A549 (cell line): ENCODE data around the gene XPNPEP2. TPM values are rescaled to one million over a fixed set of nuclear protein-coding genes. Genes with fewer than 3 reads are reported as not detected.

ENCODE experiments used
- ATAC-seq, 2 experiments: fragments of 200-7000 bp in 1 of 2; fragments of >200 bp in 1 of 2; cut with Nextera tagmentation in 1 of 2; cut with Tn5 transposase in 1 of 2; 3 replicates each; pipeline versions ENCODE4 v1.8.0 to v1.9.1; 2018 to 2020; ENCODE audit warnings: mild to moderate bottlenecking in 1 of 2, moderate library complexity in 1 of 2
- CTCF ChIA-PET: fragments of 300-600 bp; sonication (Branson Sonifier 250); formaldehyde crosslinking; extraction: SDS; loops from one replicate; lab custom pipeline; 2021; ENCODE audit warnings: antibody characterized with exemption, inconsistent platforms; lab: Yijun Ruan, JAX
- POLR2A ChIA-PET: fragments of 350-600 bp; formaldehyde crosslinking; extraction: SDS; loops from one replicate; lab custom pipeline; 2021; ENCODE audit warnings: antibody characterized with exemption, inconsistent platforms; lab: Yijun Ruan, JAX
- DNase-seq, 2 experiments: peaks; one replicate each; pipeline versions ENCODE4 v3.0.0 to v3.0.0-alpha.2; 2011 to 2016; ENCODE audit warnings: low read depth in 1 of 2, low spot score in 1 of 2
- FAIRE-seq: peaks from 2 replicates; lab custom pipeline; 2011; peaks lifted over from hg19 to GRCh38; lab: Jason Lieb, UNC
- H3K27ac ChIP-seq, 2 experiments: fragments of >200 bp; sonication (Bioruptor Twin); formaldehyde crosslinking; 3 replicates each; pipeline ENCODE4 v1.5.1; 2016 to 2017
- H3K4me1 ChIP-seq: fragments of >200 bp; sonication (Bioruptor Twin); formaldehyde crosslinking; 3 replicates; pipeline ENCODE4 v1.6.1; 2016
- H3K4me2 ChIP-seq: fragments of >200 bp; sonication (Bioruptor Twin); formaldehyde crosslinking; 3 replicates; pipeline ENCODE4 v1.6.1; 2016
- H3K4me3 ChIP-seq: fragments of >200 bp; sonication (Bioruptor Twin); formaldehyde crosslinking; 3 replicates; pipeline ENCODE4 v1.5.1; 2016
- H3K9me3 ChIP-seq: fragments of >200 bp; sonication (Bioruptor Twin); formaldehyde crosslinking; 3 replicates; pipeline ENCODE4 v1.6.1; 2016
- ATOH8 ChIP-seq: fragments of 250-450 bp; sonication (Bioruptor Pico); IDR thresholded peaks from 2 replicates; pipeline ENCODE4 v1.5.0; 2020; ENCODE audit warnings: low read depth, mild to moderate bottlenecking, moderate library complexity
- BCL3 ChIP-seq: fragments of >200 bp; sonication (Bioruptor Twin); formaldehyde crosslinking; IDR thresholded peaks from 3 replicates; pipeline ENCODE4 v1.6.1; 2016
- BHLHE40 ChIP-seq: IDR thresholded peaks from 2 replicates; pipeline ENCODE4 v1.6.1; 2012; ENCODE audit warnings: low read depth, low read length, inconsistent platforms
- CBX2 ChIP-seq: fragments of 200-600 bp; sonication (generic); IDR thresholded peaks from 2 replicates; pipeline ENCODE4 v1.6.1; 2016; ENCODE audit warnings: low read depth, mild to moderate bottlenecking, borderline replicate concordance
- CHD2 ChIP-seq: fragments of 150-350 bp; IDR thresholded peaks from 2 replicates; pipeline ENCODE4 v1.6.1; 2014; ENCODE audit warnings: low read length; ENCODE audit not compliant: partially characterized antibody
- CHD4 ChIP-seq: fragments of 200-600 bp; sonication (generic); IDR thresholded peaks from 2 replicates; pipeline ENCODE4 v1.6.1; 2016; ENCODE audit warnings: antibody characterized with exemption, mild to moderate bottlenecking, borderline replicate concordance
- E2F6 ChIP-seq: IDR thresholded peaks from 2 replicates; pipeline ENCODE4 v1.6.1; 2012; ENCODE audit warnings: low read depth, borderline replicate concordance
- ESRRA ChIP-seq: fragments of 150-350 bp; IDR thresholded peaks from 2 replicates; pipeline ENCODE4 v1.6.1; 2014; ENCODE audit warnings: mild to moderate bottlenecking, low read length, borderline replicate concordance
- FOSB ChIP-seq: fragments of 250-450 bp; sonication (Bioruptor Pico); IDR thresholded peaks from 2 replicates; pipeline ENCODE4 v1.5.0; 2020; ENCODE audit warnings: mild to moderate bottlenecking, moderate library complexity
- FOXS1 ChIP-seq: fragments of 250-450 bp; sonication (Bioruptor Pico); IDR thresholded peaks from 2 replicates; pipeline ENCODE4 v1.5.0; 2020; ENCODE audit warnings: mild to moderate bottlenecking, moderate library complexity
- GATA3 ChIP-seq: IDR thresholded peaks from 2 replicates; pipeline ENCODE4 v1.6.1; 2012; ENCODE audit warnings: borderline replicate concordance
- HDAC2 ChIP-seq: fragments of 200-600 bp; sonication (generic); IDR thresholded peaks from 2 replicates; pipeline ENCODE4 v1.6.1; 2016
- HMGXB4 ChIP-seq: fragments of 250-450 bp; sonication (Bioruptor Pico); IDR thresholded peaks from 2 replicates; pipeline ENCODE4 v1.5.0; 2021; ENCODE audit warnings: mild to moderate bottlenecking, moderate library complexity, borderline replicate concordance
- JUNB ChIP-seq: fragments of >200 bp; sonication (Bioruptor Twin); formaldehyde crosslinking; IDR thresholded peaks from 2 replicates; pipeline ENCODE4 v1.6.1; 2016
- KDM1A ChIP-seq: fragments of 200-600 bp; sonication (generic); IDR thresholded peaks from 2 replicates; pipeline ENCODE4 v1.6.1; 2016; ENCODE audit warnings: low read depth, mild to moderate bottlenecking
- MAX ChIP-seq: IDR thresholded peaks from 2 replicates; pipeline ENCODE4 v1.6.1; 2012
- MAZ ChIP-seq: fragments of 150-350 bp; IDR thresholded peaks from 2 replicates; pipeline ENCODE4 v1.6.1; 2014; ENCODE audit warnings: antibody characterized with exemption, low read depth, low read length, borderline replicate concordance
- NFE2L2 ChIP-seq: fragments of 150-350 bp; conservative IDR thresholded peaks from 2 replicates; pipeline ENCODE4 v1.6.1; 2014; ENCODE audit warnings: low read length
- NR3C1 ChIP-seq: fragments of >200 bp; sonication (Bioruptor Twin); formaldehyde crosslinking; IDR thresholded peaks from 3 replicates; pipeline ENCODE4 v1.6.1; 2017
- PBX3 ChIP-seq: IDR thresholded peaks from 2 replicates; pipeline ENCODE4 v1.6.1; 2012
- PHF8 ChIP-seq: fragments of 200-600 bp; sonication (generic); IDR thresholded peaks from 2 replicates; pipeline ENCODE4 v1.6.1; 2016; ENCODE audit warnings: low read depth, mild to moderate bottlenecking, antibody characterized with exemption, moderate library complexity, borderline replicate concordance
- POLR2A ChIP-seq: IDR thresholded peaks from 2 replicates; pipeline ENCODE4 v1.6.1; 2012; ENCODE audit warnings: mild to moderate bottlenecking, low read length
- RCOR1 ChIP-seq: fragments of 150-350 bp; IDR thresholded peaks from 2 replicates; pipeline ENCODE4 v1.6.1; 2014; ENCODE audit warnings: antibody characterized with exemption, low read length, low read depth
- SREBF2 ChIP-seq: fragments of 450-650 bp; IDR thresholded peaks from 2 replicates; pipeline ENCODE4 v1.6.1; 2014; ENCODE audit warnings: mild to moderate bottlenecking, moderate library complexity
- ZNF302 ChIP-seq: fragments of 250-450 bp; sonication (Bioruptor Pico); IDR thresholded peaks from 2 replicates; pipeline ENCODE4 v1.9.0; 2021; ENCODE audit warnings: inconsistent platforms, mild to moderate bottlenecking, moderate library complexity
- ZSCAN20 ChIP-seq: fragments of 250-450 bp; sonication (Bioruptor Pico); IDR thresholded peaks from 2 replicates; pipeline ENCODE4 v1.8.0; 2022; ENCODE audit warnings: mild to moderate bottlenecking, moderate library complexity
- WGBS: methylation state at CpG from one replicate; pipeline ENCODE4 v1.1.6; 2017; ENCODE audit errors: missing lambda C conversion rate; 5-methylcytosine and 5-hydroxymethylcytosine counted together
- polyA plus RNA-seq, 4 experiments: library from polyadenylated mRNA; depleted of rRNA in 3 of 4; stranded (reverse); fragments of >200 nt; fragmentation: RNase III in 1 of 4; extraction: RNeasy Plus Mini Kit Qiagen cat#74134 plus additional on column Dnase treatment in 1 of 4; gene quantifications; 2 replicates in 3 of 4; 3 replicates in 1 of 4; pipeline ENCODE4 v1.2.3, GENCODE V29; 2011 to 2017

XPNPEP2 gene
- polyA plus RNA-seq, 2 of the 4 experiments (the other 2 are of a cell fraction) = not detected

- Histone ChIP-seq H3K4me1 (no peaks in the 10 kb centered on the region), H3K4me2 (no peak overlapping the region), H3K27ac (no peak overlapping the region), H3K4me3 (no peak overlapping the region), H3K9me3 (no peaks in the 10 kb centered on the region)
- no peak for FAIRE-seq
- ATAC-seq = no peak
- 86% methylated on average over 12 of the region's 14 CpGs for WGBS
- DNase-seq = no peak
- TF ChIP-seq FOSB (CRISPR knock-in tag) = no peak
- TF ChIP-seq KDM1A = no peak
- TF ChIP-seq JUNB = no peak
- TF ChIP-seq FOXS1 (CRISPR knock-in tag) = no peak
- TF ChIP-seq ZSCAN20 = no peak
- TF ChIP-seq CBX2 = no peak
- no peak for TF ChIP-seq GATA3
- TF ChIP-seq NR3C1 = no peak
- TF ChIP-seq SREBF2 = no peak
- no peak for TF ChIP-seq POLR2A
- ChIA-PET CTCF (interaction anchor here (0.7 kb wide), 1 partner anchor 397 kb away, joined by 4 read pairs; no protein-coding TSS in a partner anchor), POLR2A (no interaction called here)
Measured at GRCh38 chrX:129771266-129771995, 32.7 kb downstream of the XPNPEP2 start.

- TF ChIP-seq ATOH8 (CRISPR knock-in tag) (no peak), ZNF302 (CRISPR knock-in tag) (no peak), HMGXB4 (CRISPR knock-in tag) (no peak), MAX (no peak), PBX3 (no peak), CHD4 (no peak), BHLHE40 (no peak), CHD2 (no peak), NFE2L2 (no peak), E2F6 (no peak), KDM1A (no peak), RCOR1 (no peak), BCL3 (no peak), HDAC2 (no peak), PHF8 (no peak), ESRRA (no peak), MAZ (no peak)
- ChIA-PET CTCF (no interaction called here), POLR2A (no interaction called here)
- no peak overlapping the region for H3K27ac ChIP-seq
- H3K4me3 ChIP-seq = no peak overlapping the region
- ATAC-seq = no peak
- no peak for DNase-seq
- H3K4me1 ChIP-seq = no peaks in the 10 kb centered on the region
- no peaks in the 10 kb centered on the region for H3K9me3 ChIP-seq
- no peak for FAIRE-seq
- WGBS = 83% methylated on average over 13 of the region's 14 CpGs
- H3K4me2 ChIP-seq = no peak overlapping the region
Measured at GRCh38 chrX:129772796-129773431, 34.1 kb downstream of the XPNPEP2 start.
